OCI-LY7 (cell line): Measurements from ENCODE around the gene PFKFB3.

Experiments
- CTCF ChIP-seq: fragments of 200-600 bp; sonication (generic); conservative IDR thresholded peaks from 2 replicates; pipeline ENCODE4 v1.5.1; 2014; ENCODE audit warnings: mild to moderate bottlenecking, antibody characterized with exemption, low read length, moderate library complexity, mixed read lengths
- EZH2phosphoT487 ChIP-seq: fragments of 200-600 bp; sonication (generic); IDR thresholded peaks from 2 replicates; pipeline ENCODE4 v1.6.1; 2018; ENCODE audit warnings: low read depth, borderline replicate concordance, mild to moderate bottlenecking, mixed run types, antibody characterized with exemption, low read length, moderate library complexity, mixed read lengths

GRCh38 chr10:6280291-6280690, 77.6 kb downstream of the PFKFB3 start:
- TF ChIP-seq CTCF (no peak), EZH2phosphoT487 (no peak)
